Measurements from ENCODE around the gene CALML6. TPM values are rescaled to one million over a fixed set of nuclear protein-coding genes. Genes with fewer than 3 reads are reported as not detected.

The CALML6 gene
- total RNA-seq, 1 experiment from 2014 or later = 1.4 TPM

- H3K27me3 Mint-ChIP-seq (ENCODE audit: insufficient read depth, unreplicated experiment) = no peaks in the 10 kb centered on the region
These were observed 22.0 kb downstream of the CALML6 start for GRCh38 chr1:1937061-1937460.

GRCh38 chr1:1937549-1938275 lies 22.7 kb downstream of the CALML6 start:
- Mint-ChIP-seq H3K27ac (ENCODE audit: unreplicated experiment) (no peak overlapping the region), H3K4me1 (ENCODE audit: low read depth, unreplicated experiment) (no peaks in the 10 kb centered on the region), H3K9me3 (ENCODE audit: unreplicated experiment) (no peaks in the 10 kb centered on the region), H3K36me3 (ENCODE audit: insufficient read depth, unreplicated experiment) (no peaks in the 10 kb centered on the region), H3K4me3 (ENCODE audit: unreplicated experiment) (no peak overlapping the region), H3K27me3 (ENCODE audit: insufficient read depth, unreplicated experiment) (no peaks in the 10 kb centered on the region)
- Histone ChIP-seq H3K9me3 (no peaks in the 10 kb centered on the region), H3K4me1 (no peaks in the 10 kb centered on the region), H3K36me3 (ENCODE audit: control insufficient read depth, insufficient read depth, low read length) (no peaks in the 10 kb centered on the region), H3K27me3 (replicated peaks; ENCODE audit: control insufficient read depth, insufficient read depth, low read length) (no peaks in the 10 kb centered on the region), H3K4me3 (ENCODE audit: low read depth, low read length) (no peak overlapping the region)
- no peak for DNase-seq
- POLR2A ChIA-PET = no interaction called here
- CTCF ChIA-PET = no interaction called here
- no peak for TF ChIP-seq CTCF (IDR thresholded peaks at IDR 0.05; ENCODE audit: insufficient read depth in 1 of 2, low read depth in 1 of 2, low read length in 1 of 2, severe bottlenecking in 1 of 2, unreplicated experiment in 1 of 2)
- BruUV-seq (replicated peaks) = no TSS peak
- intact Hi-C loops (cut with micrococcal nuclease; ENCODE audit: unreplicated experiment) = no loop called here

More at GRCh38 chr1:1937061-1937460, 22.0 kb downstream of the CALML6 start:
- DNase-seq = no peak
- no peaks in the 10 kb centered on the region for H3K4me1 ChIP-seq
- Mint-ChIP-seq H3K4me3 (ENCODE audit: unreplicated experiment) (no peak overlapping the region), H3K27ac (ENCODE audit: unreplicated experiment) (no peak overlapping the region), H3K4me1 (ENCODE audit: low read depth, unreplicated experiment) (no peaks in the 10 kb centered on the region), H3K36me3 (ENCODE audit: insufficient read depth, unreplicated experiment) (no peaks in the 10 kb centered on the region), H3K9me3 (ENCODE audit: unreplicated experiment) (no peaks in the 10 kb centered on the region)
- H3K9me3 ChIP-seq = no peaks in the 10 kb centered on the region
- no peaks in the 10 kb centered on the region for H3K27me3 ChIP-seq (replicated peaks; ENCODE audit: control insufficient read depth, insufficient read depth, low read length)
- H3K36me3 ChIP-seq (ENCODE audit: control insufficient read depth, insufficient read depth, low read length) = no peaks in the 10 kb centered on the region
- no peak for TF ChIP-seq CTCF (IDR thresholded peaks at IDR 0.05; ENCODE audit: insufficient read depth in 1 of 2, low read depth in 1 of 2, low read length in 1 of 2, severe bottlenecking in 1 of 2, unreplicated experiment in 1 of 2)
- POLR2A ChIA-PET = no interaction called here
- intact Hi-C loops (cut with micrococcal nuclease; ENCODE audit: unreplicated experiment) = no loop called here
- no TSS peak for BruUV-seq (replicated peaks)
- no peak overlapping the region for H3K4me3 ChIP-seq (ENCODE audit: low read depth, low read length)
- CTCF ChIA-PET = no interaction called here

- TF ChIP-seq CTCF (IDR thresholded peaks at IDR 0.05; ENCODE audit: insufficient read depth in 1 of 2, low read depth in 1 of 2, low read length in 1 of 2, severe bottlenecking in 1 of 2, unreplicated experiment in 1 of 2) = no peak
- Histone ChIP-seq H3K4me3 (ENCODE audit: low read depth, low read length) (no peak overlapping the region), H3K9me3 (no peaks in the 10 kb centered on the region), H3K36me3 (ENCODE audit: control insufficient read depth, insufficient read depth, low read length) (no peaks in the 10 kb centered on the region), H3K4me1 (no peaks in the 10 kb centered on the region), H3K27me3 (replicated peaks; ENCODE audit: control insufficient read depth, insufficient read depth, low read length) (no peaks in the 10 kb centered on the region)
- ChIA-PET CTCF (no interaction called here), POLR2A (no interaction called here)
- Mint-ChIP-seq H3K36me3 (ENCODE audit: insufficient read depth, unreplicated experiment) (no peaks in the 10 kb centered on the region), H3K27me3 (ENCODE audit: insufficient read depth, unreplicated experiment) (no peaks in the 10 kb centered on the region), H3K9me3 (ENCODE audit: unreplicated experiment) (no peaks in the 10 kb centered on the region), H3K27ac (ENCODE audit: unreplicated experiment) (no peak overlapping the region), H3K4me1 (ENCODE audit: low read depth, unreplicated experiment) (no peaks in the 10 kb centered on the region), H3K4me3 (ENCODE audit: unreplicated experiment) (no peak overlapping the region)
- BruUV-seq (replicated peaks) = no TSS peak
- intact Hi-C loops (cut with micrococcal nuclease; ENCODE audit: unreplicated experiment) = no loop called here
- no peak for DNase-seq
These were observed 23.2 kb downstream of the CALML6 start for GRCh38 chr1:1938276-1938573.
